ENCODE data around the gene RPS6KA1. TPM values are rescaled to one million over a fixed set of nuclear protein-coding genes. Genes with fewer than 3 reads are reported as not detected.

RPS6KA1 gene
- total RNA-seq, 2 experiments from 2014 or later: 192 to 199 TPM

DNA sequence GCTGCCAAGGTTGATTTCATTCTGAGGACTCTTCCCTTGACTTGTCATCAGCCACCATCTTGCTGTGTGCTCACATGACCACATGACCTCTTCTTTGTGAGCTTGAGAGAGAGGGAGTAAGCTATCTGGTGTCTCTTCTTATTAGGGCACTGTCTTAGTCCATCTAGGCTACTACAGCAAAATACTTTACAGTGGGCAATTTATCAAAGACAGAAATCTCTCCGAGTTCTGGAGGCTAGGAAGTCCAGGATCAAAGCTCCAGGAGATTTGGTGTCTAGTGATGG is 11.9 kb upstream of the RPS6KA1 start:
- no peaks in the 10 kb centered on the region for H3K36me3 Mint-ChIP-seq (ENCODE audit: low read depth)
- H3K9me3 Mint-ChIP-seq: no peaks in the 10 kb centered on the region
- no peak overlapping the region for H3K4me3 Mint-ChIP-seq
- no peaks in the 10 kb centered on the region for H3K4me1 Mint-ChIP-seq
- peaks cover 1% of the 10 kb centered on the region for H3K27me3 Mint-ChIP-seq
- ChIA-PET POLR2A (no interaction called here), CTCF (interaction anchor here (0.6 to 2.6 kb wide), 5 partner anchors 17 to 271 kb away, joined by 3 to 11 read pairs (median 6); no protein-coding TSS in a partner anchor)
- no peak overlapping the region for H3K27ac Mint-ChIP-seq
- no peak for DNase-seq

DNA sequence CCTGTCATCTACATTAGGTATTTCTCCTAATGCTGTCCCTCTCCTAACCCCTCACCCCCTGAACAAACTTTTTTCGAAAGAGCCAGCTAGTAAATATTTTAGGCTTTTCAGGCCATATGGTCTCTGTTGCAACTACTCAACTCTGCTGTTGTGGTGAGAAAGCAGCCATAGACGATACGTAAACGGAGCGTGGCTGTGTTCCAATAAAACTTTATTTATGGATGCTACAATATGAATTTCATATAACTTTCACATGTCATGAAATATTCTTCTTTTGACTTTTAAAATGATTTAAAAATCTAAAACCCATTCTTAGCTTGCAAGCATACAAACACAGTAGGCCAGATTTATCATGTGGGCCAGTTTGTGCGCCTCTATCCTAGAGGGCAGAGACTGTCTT is 11.2 kb upstream of the RPS6KA1 start:
- no peak overlapping the region for H3K4me3 Mint-ChIP-seq
- H3K27ac Mint-ChIP-seq: no peak overlapping the region
- H3K9me3 Mint-ChIP-seq: no peaks in the 10 kb centered on the region
- CTCF ChIA-PET: interaction anchor here (1.1 to 2.6 kb wide), 3 partner anchors 17 to 20 kb away, joined by 3 to 11 read pairs (median 6); no protein-coding TSS in a partner anchor
- no peak for DNase-seq
- peaks cover 3% of the 10 kb centered on the region for H3K27me3 Mint-ChIP-seq
- H3K36me3 Mint-ChIP-seq (ENCODE audit: low read depth): no peaks in the 10 kb centered on the region
- POLR2A ChIA-PET: no interaction called here
- no peaks in the 10 kb centered on the region for H3K4me1 Mint-ChIP-seq

GRCh38 chr1:26520339-26520738 is 9.2 kb upstream of the RPS6KA1 start:
- H3K27ac Mint-ChIP-seq: no peak overlapping the region
- no peaks in the 10 kb centered on the region for H3K9me3 Mint-ChIP-seq
- no peaks in the 10 kb centered on the region for H3K4me1 Mint-ChIP-seq
- CTCF ChIA-PET: interaction anchor here (1.0 to 12.1 kb wide), 3 partner anchors 9 to 20 kb away, joined by 3 to 121 read pairs (median 3); no protein-coding TSS in a partner anchor
- POLR2A ChIA-PET: interaction anchor here (0.6 kb wide), 1 partner anchor 9 kb away, joined by 5 read pairs; no protein-coding TSS in a partner anchor
- H3K27me3 Mint-ChIP-seq: peaks cover 11% of the 10 kb centered on the region
- DNase-seq: no peak
- H3K4me3 Mint-ChIP-seq: no peak overlapping the region
- H3K36me3 Mint-ChIP-seq (ENCODE audit: low read depth): no peaks in the 10 kb centered on the region

DNA sequence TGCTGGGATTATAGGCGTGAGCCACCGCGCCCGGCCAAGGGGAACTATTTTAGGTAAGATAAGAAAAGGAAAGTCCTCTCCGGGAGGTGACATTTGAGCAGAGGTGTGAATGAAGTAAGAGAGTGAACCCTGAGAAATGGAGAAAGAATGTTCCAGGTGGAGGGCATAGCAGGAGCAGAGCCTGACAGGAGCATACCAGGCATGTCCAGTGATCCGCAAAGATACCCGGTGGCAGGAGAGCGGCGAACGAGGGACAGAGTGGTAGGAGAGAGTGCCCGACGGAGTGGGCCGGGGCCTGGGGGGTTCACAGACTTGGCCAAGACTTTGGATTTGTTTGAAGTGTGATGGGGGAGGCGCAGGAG is 7.9 kb upstream of the RPS6KA1 start:
- no peaks in the 10 kb centered on the region for H3K4me1 Mint-ChIP-seq
- DNase-seq: no peak
- ChIA-PET POLR2A (no interaction called here), CTCF (interaction anchor here (0.6 to 12.1 kb wide), 4 partner anchors 9 to 46 kb away, joined by 3 to 121 read pairs (median 4); no protein-coding TSS in a partner anchor)
- no peak overlapping the region for H3K4me3 Mint-ChIP-seq
- peaks cover 12% of the 10 kb centered on the region for H3K27me3 Mint-ChIP-seq
- H3K9me3 Mint-ChIP-seq: no peaks in the 10 kb centered on the region
- no peaks in the 10 kb centered on the region for H3K36me3 Mint-ChIP-seq (ENCODE audit: low read depth)
- no peak overlapping the region for H3K27ac Mint-ChIP-seq

DNA sequence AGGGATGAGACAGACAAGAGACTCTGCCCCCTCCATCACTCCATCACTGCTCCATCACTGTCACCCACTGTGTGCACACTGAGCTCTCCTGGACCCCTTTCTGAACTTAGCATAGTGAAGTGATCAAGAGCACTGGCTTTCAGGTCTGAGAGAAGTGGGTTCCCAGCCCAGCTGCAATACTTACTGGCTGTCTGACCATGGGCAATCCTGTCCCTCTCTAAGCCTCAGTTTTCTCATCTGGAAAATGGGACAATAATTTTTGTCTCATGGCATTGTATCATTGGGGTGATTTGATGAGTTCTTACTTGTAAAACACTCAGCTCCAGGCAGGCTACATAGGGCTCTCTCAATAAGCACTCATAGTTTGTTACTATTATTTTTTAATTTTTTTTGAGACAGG is 7.5 kb upstream of the RPS6KA1 start:
- POLR2A ChIA-PET: no interaction called here
- no peaks in the 10 kb centered on the region for H3K4me1 Mint-ChIP-seq
- CTCF ChIA-PET: interaction anchor here (0.6 to 12.1 kb wide), 3 partner anchors 8 to 18 kb away, joined by 3 to 121 read pairs (median 4); no protein-coding TSS in a partner anchor
- H3K27ac Mint-ChIP-seq: no peak overlapping the region
- DNase-seq: no peak
- no peaks in the 10 kb centered on the region for H3K36me3 Mint-ChIP-seq (ENCODE audit: low read depth)
- H3K4me3 Mint-ChIP-seq: no peak overlapping the region
- H3K27me3 Mint-ChIP-seq: peaks cover 12% of the 10 kb centered on the region
- H3K9me3 Mint-ChIP-seq: no peaks in the 10 kb centered on the region

DNA sequence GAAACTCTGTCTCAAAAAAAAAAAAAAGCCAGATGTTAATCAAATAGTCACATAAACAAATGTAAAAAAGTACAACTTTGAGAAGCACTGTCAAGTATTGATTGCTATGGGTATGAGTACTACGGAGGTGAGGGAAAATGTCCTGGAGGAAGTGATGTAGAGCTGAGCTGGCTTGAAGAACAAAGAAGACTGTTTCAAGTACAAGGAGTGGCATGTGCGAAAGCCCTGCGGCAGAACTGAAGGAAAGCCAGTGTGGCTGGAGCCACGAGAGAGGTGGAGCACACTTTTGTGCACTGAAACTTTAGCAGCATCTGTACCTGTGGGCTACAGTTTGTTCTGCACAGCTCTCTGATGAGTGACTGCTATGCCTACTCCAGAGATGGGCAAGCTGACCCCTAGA is 5.4 kb upstream of the RPS6KA1 start:
- no peaks in the 10 kb centered on the region for H3K36me3 Mint-ChIP-seq (ENCODE audit: low read depth)
- H3K27ac Mint-ChIP-seq: no peak overlapping the region
- peaks cover 14% of the 10 kb centered on the region for H3K27me3 Mint-ChIP-seq
- no peak overlapping the region for H3K4me3 Mint-ChIP-seq
- no peak for DNase-seq
- ChIA-PET POLR2A (no interaction called here), CTCF (interaction anchor here (0.6 to 12.1 kb wide), 5 partner anchors 9 to 169 kb away, joined by 3 to 121 read pairs (median 4); no protein-coding TSS in a partner anchor)
- peaks cover 2% of the 10 kb centered on the region for H3K4me1 Mint-ChIP-seq
- H3K9me3 Mint-ChIP-seq: no peaks in the 10 kb centered on the region

- CTCF ChIA-PET: interaction anchor here (1.2 to 12.1 kb wide), 3 partner anchors 10 to 224 kb away, joined by 3 to 121 read pairs (median 4); no protein-coding TSS in a partner anchor
- DNase-seq: no peak
- H3K27me3 Mint-ChIP-seq: peaks cover 14% of the 10 kb centered on the region
- H3K9me3 Mint-ChIP-seq: no peaks in the 10 kb centered on the region
- no peak overlapping the region for H3K27ac Mint-ChIP-seq
- no peaks in the 10 kb centered on the region for H3K36me3 Mint-ChIP-seq (ENCODE audit: low read depth)
- peaks cover 16% of the 10 kb centered on the region for H3K4me1 Mint-ChIP-seq
- POLR2A ChIA-PET: no interaction called here
- H3K4me3 Mint-ChIP-seq: no peak overlapping the region
These were observed 3.3 kb upstream of the RPS6KA1 start for GRCh38 chr1:26526287-26526686.

DNA sequence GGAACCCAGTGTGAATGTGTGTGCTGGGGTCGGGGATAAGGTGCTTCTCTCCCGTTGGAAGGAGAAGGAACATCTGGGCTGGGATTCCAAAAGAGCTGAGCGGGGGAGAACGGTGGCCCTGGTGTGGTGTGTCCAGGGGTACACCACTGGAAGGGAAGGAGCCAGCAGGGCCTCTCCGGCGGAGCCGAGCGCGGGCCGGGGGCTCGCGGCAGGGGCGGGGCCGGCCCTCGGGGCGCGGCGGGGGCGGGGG is 231 bp upstream of the RPS6KA1 start:
- H3K27ac Mint-ChIP-seq: peak overlapping the region; percentile 86
- H3K9me3 Mint-ChIP-seq: no peaks in the 10 kb centered on the region
- peaks cover 9% of the 10 kb centered on the region for H3K27me3 Mint-ChIP-seq

DNA sequence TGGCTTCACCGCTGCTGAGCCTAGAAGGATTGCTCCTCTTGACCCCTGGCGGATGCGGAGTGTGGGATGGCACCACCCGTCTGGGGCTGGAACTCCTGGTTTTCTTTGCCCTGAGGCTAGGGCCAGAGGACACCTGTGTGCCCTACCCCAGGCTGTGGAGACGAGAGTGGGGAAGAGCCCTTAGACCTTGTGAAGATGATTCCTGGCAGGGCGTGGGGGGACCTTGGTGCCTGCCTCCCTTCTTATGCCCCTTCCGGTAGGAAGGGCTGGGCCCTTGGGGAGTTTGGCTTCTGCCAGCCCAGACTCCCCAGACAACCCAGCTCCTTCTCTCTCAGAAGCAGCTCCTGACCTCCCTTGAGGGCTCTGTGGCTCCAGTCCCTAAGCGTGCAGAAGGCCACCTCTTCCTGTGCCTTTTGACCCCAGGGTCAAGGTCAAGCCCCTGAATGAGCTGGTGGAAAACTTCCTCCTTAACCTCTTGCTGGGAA is 891 bp downstream of the RPS6KA1 start:
- Mint-ChIP-seq H3K27me3 (peaks cover 3% of the 10 kb centered on the region), H3K36me3 (ENCODE audit: low read depth) (peaks cover 1% of the 10 kb centered on the region), H3K4me3 (peak overlapping the region; percentile 83), H3K4me1 (peaks cover 38% of the 10 kb centered on the region), H3K27ac (peak overlapping the region; percentile 80), H3K9me3 (no peaks in the 10 kb centered on the region)
- ChIA-PET POLR2A (interaction anchor here (1.1 to 1.5 kb wide), 2 partner anchors 9 to 11 kb away, joined by 3 read pairs; no protein-coding TSS in a partner anchor), CTCF (interaction anchor here (0.5 to 12.1 kb wide), 8 partner anchors 9 to 202 kb away, joined by 3 to 121 read pairs (median 4); no protein-coding TSS in a partner anchor)
- DNase-seq: no peak

More for the DNA sequence above, 231 bp upstream of the RPS6KA1 start:
- no peak for DNase-seq
- ChIA-PET CTCF (interaction anchor here (0.6 to 12.1 kb wide), 6 partner anchors 11 to 357 kb away, joined by 3 to 121 read pairs (median 3); no protein-coding TSS in a partner anchor), POLR2A (interaction anchor here (0.7 to 1.5 kb wide), 3 partner anchors 10 to 301 kb away, joined by 3 read pairs; no protein-coding TSS in a partner anchor)
- Mint-ChIP-seq H3K4me3 (peak overlapping the region; percentile 86), H3K36me3 (ENCODE audit: low read depth) (peaks cover 1% of the 10 kb centered on the region), H3K4me1 (peaks cover 26% of the 10 kb centered on the region)

DNA sequence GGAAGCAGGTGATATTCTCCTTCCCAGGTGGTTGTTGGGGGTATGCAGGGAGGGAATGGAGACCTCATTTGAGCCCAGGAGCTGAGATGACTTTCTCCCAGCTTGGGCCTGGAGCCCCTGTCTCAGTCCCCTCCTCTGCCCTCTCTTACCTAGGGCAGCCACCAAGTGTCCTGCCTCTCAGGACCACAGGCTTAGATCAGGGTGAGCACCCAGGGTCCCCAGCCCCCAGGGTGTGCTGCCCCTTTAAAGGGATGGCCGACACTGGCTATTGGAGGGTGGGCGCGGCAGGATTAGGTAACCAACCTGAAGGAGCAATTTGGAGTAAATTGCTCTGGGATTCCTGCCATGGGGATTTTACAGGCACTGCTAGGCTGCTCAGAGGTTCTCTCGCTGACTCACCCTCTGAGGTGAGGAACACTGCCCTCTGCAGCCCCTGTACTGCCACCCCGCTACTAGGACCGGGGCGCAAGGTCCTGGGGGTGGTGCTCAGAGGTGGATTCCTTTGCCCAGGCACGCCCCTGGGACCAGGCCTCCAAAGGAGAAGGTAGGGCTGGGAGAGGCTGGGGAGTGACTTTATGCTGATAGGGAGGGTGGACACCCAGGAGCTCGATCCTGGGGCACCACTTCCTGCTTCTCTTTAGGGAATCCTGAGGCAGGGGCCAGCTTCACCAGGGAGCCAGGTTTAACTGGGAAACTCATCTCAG is 1.5 kb downstream of the RPS6KA1 start:
- no peaks in the 10 kb centered on the region for H3K9me3 Mint-ChIP-seq
- DNase-seq: no peak
- ChIA-PET CTCF (interaction anchor here (1.3 to 12.1 kb wide), 4 partner anchors 9 to 31 kb away, joined by 3 to 121 read pairs (median 6); no protein-coding TSS in a partner anchor), POLR2A (no interaction called here)
- H3K27ac Mint-ChIP-seq: no peak overlapping the region
- peaks cover 1% of the 10 kb centered on the region for H3K36me3 Mint-ChIP-seq (ENCODE audit: low read depth)
- H3K4me3 Mint-ChIP-seq: peak overlapping the region; percentile 83
- peaks cover 2% of the 10 kb centered on the region for H3K27me3 Mint-ChIP-seq
- H3K4me1 Mint-ChIP-seq: peaks cover 42% of the 10 kb centered on the region

- Mint-ChIP-seq H3K27me3 (peaks cover 2% of the 10 kb centered on the region), H3K4me3 (no peak overlapping the region), H3K27ac (no peak overlapping the region), H3K9me3 (no peaks in the 10 kb centered on the region), H3K36me3 (ENCODE audit: low read depth) (peaks cover 1% of the 10 kb centered on the region), H3K4me1 (peaks cover 48% of the 10 kb centered on the region)
- no peak for DNase-seq
- ChIA-PET POLR2A (no interaction called here), CTCF (interaction anchor here (2.4 to 12.1 kb wide), 2 partner anchors 9 to 31 kb away, joined by 6 to 121 read pairs; no protein-coding TSS in a partner anchor)
These were observed 2.1 kb downstream of the RPS6KA1 start for GRCh38 chr1:26531651-26532131.

DNA sequence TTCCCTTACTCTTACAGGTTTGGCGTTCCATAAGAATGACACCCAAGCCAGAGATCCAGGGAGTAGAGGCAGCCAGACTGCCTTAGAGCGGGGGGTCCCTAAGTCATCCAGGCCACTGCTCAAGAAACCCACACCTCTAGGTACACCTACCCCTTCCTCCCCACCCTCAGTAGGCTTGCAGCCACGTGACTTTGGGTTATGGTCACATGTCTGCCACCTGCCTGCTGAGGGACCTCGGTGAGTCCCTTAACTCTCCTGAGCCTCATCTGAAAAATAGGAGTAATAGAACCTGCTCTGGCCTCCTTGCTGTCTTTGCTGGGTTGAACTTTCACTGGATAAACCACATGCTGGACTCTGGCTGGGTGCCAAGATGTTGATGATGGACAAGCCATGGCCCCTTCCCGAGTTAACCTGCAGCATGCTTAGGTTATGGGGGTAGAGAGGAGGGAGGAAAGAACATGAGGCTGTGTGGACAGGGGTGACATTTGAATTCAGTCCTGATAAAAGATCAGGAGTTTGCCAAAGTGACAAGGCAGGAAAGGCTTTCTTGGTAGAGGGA is 4.5 kb downstream of the RPS6KA1 start:
- H3K36me3 Mint-ChIP-seq (ENCODE audit: low read depth): peaks cover 4% of the 10 kb centered on the region
- no peak for DNase-seq
- ChIA-PET CTCF (interaction anchor here (1.5 kb wide), 1 partner anchor 34 kb away, joined by 5 read pairs; no protein-coding TSS in a partner anchor), POLR2A (no interaction called here)
- no peaks in the 10 kb centered on the region for H3K9me3 Mint-ChIP-seq
- H3K4me3 Mint-ChIP-seq: no peak overlapping the region
- H3K4me1 Mint-ChIP-seq: peaks cover 68% of the 10 kb centered on the region
- no peaks in the 10 kb centered on the region for H3K27me3 Mint-ChIP-seq
- peak overlapping the region; percentile 72 for H3K27ac Mint-ChIP-seq

DNA sequence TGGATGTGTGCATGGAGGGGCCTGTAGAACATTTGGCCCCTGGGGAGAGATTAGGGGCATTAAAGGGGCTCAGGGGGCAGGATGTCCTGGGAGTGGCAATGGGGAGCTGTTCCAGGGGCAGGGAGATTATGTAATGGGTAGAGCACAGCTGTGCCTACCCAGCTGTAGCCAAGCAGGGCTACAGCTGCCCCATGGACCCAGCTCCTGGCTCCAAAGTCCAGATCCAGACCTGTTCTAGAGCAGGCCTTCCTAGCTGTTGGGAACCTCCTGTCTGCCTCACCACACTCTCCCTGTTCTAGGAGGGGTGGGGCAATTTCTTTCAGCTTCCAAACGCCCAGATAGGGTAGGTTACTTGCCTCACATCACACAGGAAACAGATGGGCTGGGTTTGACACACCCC is 5.6 kb downstream of the RPS6KA1 start:
- CTCF ChIA-PET: interaction anchor here (0.6 to 1.5 kb wide), 5 partner anchors 17 to 145 kb away, joined by 3 to 6 read pairs (median 3); no protein-coding TSS in a partner anchor
- H3K4me1 Mint-ChIP-seq: peaks cover 76% of the 10 kb centered on the region
- DNase-seq: no peak
- H3K36me3 Mint-ChIP-seq (ENCODE audit: low read depth): peaks cover 9% of the 10 kb centered on the region
- POLR2A ChIA-PET: no interaction called here
- H3K4me3 Mint-ChIP-seq: no peak overlapping the region
- H3K27ac Mint-ChIP-seq: peak overlapping the region; percentile 80
- H3K27me3 Mint-ChIP-seq: no peaks in the 10 kb centered on the region
- H3K9me3 Mint-ChIP-seq: no peaks in the 10 kb centered on the region

Data from activated CD4-positive, alpha-beta T cell treated with anti-CD3 and anti-CD28 coated beads, Interleukin-2, amount 10 ng/mL, durations not matched to agents 7 days and 5 days (primary cell).